GM21786 (cell line): Measurements from ENCODE around the gene NFIA.

Experiments
- ATAC-seq: cut with Tn5 transposase; IDR thresholded peaks from one replicate; pipeline ENCODE4 v1.9.1; 2021; ENCODE audit not compliant: unreplicated experiment

NFIA gene

DNA sequence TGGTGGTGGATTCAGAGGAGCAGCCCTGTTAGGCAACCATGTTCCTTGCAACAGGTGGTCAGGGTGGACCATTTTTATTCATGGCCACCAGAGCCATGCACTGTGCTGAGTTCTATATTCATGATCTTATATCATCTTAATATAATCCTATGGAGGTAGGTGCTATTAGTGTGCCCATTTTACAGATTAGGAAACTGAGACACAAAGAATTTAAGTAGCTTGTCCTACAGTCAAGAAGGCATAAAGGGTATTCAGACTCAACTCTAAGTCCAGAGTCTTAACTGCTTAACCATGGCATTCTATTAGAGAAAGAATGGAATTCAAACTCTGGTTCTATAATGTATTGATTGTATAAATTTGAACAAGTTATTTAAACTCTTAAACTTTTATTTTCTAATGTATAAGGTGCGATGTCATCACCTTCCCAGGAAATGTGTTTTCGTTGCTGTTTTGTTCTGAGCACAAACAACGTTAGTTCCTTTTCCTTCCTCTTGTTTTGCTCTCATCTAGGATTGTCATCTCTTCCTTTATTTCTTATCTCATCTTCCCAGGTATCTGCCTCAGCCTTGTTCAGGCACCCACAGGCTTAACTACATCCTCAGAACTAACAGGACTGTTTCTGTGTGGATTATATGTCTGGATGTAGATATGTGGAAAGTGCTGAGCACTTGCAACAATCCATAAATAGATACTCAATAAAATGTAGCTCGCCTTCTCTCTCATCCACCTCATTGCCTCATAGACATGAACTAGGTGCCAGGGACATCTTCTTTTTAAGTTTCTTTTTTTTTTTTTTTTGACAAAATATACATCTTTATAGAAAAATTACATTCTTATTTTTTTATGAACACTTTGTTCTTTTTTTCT, 207.1 kb downstream of the NFIA start:
- no peak for ATAC-seq

DNA sequence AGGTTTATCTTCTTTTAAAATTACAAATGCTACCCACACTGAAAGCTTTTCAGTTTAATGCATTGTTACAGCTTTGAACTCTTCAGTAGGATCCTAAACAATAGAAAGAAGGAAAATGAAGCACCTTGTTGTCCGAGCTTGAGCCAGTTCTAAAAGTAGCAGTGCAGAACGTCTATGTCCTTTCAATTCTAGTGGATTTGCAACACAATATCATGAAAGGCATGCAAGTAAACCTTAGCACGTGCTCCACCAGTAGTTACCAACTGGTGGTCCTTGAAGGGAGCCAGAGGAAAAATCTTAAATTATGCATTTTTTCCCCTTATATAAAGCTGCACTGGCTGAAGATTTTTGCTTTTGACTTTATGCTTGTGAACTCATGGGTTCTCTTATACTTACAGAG, 208.2 kb downstream of the NFIA start:
- no peak for ATAC-seq

DNA sequence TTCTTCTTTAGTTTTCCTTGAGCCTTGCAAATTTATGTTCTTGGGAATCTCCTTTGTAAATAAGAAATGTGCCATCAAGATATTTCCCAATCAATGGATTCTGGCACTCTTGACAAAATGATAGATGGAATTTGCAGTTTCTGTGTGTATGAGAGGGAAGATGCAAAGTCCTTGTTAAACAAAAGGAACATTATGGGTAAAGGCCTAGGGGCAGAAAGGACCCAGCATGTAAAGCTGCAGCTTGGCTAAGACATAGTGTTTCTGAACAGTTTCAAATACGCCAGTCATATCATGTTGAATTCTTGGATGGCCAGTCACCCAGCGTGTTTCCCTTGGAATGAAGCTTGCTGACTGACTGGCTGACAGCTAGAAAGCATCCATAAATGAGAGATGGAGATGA, 210.8 kb downstream of the NFIA start:
- no peak for ATAC-seq

DNA sequence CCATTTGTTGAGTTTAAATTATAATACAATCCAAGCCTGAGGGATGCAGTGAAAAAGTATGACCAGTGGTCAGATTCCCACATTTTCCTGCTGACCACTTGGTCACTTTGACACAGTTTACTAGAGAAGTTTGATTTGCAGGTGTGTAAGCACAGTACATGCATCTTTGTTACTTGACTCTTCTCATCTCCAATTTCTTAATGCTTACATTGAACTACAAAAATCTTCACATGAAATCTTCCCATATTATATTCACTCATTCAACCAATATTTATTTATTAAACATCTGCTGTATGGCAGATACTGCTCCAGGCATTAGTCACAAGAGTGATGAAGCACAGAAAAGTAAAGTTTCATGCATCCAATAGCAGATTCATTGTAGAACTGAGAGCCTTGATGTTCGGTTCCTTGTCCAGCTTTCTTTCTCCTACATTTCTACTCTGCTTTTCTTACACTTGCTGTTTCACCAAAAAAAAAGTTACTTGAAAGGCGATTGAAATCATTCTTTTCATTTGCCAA, 211.7 kb downstream of the NFIA start:
- no peak for ATAC-seq

DNA sequence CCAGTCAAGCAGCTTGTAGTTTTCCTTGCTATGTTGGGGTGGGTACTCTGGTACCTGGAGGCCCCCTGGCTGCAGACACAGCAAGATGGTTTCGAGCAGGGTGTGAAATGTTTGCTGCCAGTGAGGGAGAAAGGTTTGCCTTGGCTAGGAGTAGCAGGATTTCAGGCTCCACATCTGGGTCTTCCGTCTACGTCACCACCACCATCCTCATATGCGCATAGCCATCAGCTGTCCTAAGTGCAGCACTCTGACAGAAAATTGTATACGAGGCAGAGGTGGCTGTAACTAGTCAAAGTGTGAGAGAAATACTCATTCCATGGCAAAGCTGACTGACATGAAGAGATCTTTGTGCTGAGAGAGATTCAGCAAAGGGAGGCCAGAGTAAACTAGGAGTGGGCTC, 212.6 kb downstream of the NFIA start:
- ATAC-seq = no peak

DNA sequence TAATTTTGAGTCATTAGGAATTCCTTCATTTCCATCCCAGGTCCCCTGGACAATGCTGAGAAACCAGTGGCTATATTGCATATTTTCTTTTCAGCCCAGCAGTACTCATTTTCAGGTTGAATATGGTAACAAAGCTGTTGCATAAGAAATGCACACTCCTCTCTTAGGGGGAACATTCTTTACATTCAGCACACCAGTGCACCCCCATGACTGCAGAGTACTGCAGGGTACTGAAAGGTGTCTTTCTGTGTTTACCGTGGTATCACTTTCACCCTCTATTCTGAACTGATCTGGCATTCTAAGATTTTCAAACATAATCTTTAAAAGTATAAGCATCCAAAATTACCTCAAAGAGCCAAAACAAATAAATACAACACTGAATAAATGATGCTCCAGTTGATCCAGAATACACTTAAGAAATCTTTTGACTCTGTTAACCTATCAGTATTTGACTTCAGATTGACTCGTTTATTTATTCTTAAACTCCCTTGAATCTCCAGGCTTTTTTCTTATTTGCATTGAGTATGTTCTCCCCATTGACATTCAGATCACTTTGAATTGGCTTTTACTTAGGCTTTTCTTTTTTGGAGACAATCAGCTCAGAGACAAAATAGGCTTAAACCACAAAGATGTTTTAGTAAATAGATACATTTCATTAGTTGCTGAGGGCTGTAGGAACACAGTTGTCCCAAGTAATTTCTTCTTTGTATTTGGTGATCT, 213.6 kb downstream of the NFIA start:
- ATAC-seq = no peak

DNA sequence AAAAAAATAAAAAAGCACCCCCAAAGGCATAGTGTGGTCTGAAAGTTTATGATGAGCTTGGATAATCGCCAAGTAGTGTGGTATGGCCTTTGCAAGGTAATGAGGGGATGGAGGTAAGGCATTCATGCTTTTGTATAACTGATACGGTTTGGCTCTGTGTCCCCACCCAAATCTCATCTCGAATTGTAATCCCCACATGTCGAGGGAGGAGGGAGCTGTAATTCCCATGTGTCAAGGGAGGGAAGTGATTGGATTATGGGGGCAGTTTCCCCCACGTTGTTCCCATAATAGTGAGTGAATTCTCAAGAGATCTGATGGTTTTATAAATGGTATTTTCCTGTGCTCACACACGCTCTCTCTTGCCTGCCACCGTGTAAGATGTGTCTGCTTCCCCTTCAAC, 215.5 kb downstream of the NFIA start:
- no peak for ATAC-seq

DNA sequence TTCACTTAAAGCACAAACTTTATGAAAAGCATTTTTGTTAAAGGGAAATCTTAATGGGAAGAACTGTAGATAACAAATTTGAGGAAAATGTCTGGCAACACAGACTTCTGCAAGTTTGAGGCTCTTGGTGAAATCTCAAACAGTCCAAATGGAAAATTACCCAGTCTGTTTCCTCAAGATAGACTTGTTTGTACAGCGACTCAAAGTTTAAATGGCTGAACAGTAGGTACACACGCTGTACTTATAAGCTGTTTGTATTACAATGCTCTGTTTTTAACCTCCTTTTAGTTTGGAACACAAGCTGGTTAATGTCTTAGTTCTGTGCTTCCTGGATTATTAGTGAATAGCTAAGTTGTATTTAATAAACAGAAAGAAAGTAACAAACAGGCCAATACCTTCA, 217.1 kb downstream of the NFIA start:
- no peak for ATAC-seq

DNA sequence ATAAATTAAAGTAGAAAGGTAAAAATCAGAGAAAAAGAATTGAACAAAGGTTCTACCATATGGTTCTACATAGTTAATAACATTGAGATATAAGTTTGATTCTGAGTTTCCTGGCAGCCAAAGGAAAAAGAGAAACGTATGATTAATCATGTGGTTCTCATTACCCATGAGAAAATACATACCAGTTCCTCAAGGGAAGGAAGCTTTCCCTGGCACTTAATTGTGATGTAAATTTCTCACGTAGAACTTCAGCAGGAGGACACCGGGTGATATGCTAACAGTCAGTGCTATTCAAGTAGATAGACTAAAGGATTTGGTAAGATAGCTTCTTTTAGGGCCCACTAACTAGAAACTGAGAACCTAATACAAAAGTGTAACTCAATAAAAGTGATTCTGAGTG, 218.5 kb downstream of the NFIA start:
- ATAC-seq = no peak

DNA sequence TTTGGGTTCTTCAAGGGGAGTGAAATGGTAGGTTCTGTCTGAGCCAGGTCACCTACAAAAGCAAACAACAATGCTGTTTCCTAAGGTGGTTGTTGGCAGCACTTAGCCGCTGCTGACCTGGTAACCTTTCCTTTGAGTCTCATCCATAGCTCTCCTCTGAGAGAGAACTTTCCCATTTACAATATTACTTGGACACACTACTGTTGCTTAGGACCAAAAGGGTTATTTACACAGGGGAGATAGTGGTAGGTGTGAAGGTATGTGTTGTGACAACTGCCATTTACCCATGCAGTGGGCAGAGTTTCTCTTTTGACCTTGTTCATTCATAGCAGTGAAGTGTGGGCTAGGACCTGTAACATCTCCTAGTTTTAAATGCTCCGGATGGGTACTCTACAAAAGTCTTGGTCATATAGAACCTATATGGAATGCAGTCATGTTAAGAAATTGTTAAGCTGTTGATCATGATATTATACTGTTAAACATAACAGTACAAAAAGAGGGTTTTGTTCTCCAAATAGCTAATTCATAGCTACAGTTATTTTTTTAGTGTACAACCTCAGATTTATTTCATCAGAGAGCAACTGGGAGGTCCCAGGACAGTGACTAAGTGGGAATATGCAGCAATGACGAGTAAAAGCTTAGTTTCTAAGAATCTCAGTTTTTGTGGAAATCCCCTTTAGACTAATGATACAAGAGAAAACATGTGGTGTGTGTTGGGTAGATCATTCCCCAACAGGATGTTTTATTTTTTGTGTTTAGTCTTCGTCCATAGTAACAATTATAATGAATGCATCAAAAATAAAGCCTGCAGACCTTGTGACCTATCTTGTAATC, 219.7 kb downstream of the NFIA start:
- no peak for ATAC-seq

DNA sequence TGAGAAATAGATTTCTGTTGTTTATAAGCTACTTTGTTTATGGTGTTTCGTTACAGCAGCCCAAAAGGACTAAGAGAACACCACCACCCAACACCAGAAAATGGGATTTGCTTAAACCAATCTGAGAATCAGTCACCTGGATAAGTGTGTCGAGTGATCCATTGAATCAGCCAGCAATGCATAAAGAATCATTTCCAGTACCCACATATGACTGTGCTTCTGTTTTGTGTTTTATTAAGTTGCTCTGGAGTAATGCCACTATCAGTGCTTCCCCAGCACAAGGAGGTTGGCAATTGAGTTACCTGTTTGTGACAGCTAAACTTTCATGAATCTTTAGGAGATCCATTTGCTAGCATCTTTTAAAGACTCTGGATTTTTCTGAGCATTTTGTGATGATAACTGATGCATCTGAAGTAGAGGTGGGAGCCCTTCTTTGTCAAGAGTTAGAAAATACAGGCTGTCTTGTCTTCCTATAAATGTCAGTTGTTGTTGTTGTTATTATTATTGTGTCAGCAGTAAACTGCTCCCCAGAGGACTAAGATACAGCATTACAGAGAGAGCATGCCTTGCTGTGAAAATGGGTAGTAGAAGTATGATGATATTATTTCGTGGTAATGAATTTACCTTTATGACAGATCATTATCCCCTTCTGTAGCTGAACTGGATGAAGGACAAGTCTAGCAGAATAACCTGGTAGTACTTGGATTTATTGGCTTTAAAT, 225.2 kb downstream of the NFIA start:
- ATAC-seq = no peak

DNA sequence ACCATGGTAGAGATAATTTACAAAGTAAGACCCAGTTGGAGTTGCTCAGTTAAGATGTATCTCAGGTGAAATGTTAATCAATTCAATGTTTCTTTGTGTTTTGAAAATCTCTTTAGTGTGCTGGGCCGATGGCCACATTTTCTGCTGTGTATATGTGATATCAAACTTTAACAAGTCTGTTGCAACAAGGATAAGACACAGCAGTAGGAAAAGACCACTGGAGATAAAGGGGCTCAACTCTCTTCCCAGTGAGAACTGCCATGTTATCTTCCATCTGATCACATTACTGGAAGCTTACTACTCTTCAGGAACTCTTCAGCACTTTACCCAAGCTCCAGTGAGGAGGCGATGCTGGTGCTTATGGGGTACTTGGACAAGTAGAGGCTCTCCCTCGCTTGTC, 227.7 kb downstream of the NFIA start:
- no peak for ATAC-seq

DNA sequence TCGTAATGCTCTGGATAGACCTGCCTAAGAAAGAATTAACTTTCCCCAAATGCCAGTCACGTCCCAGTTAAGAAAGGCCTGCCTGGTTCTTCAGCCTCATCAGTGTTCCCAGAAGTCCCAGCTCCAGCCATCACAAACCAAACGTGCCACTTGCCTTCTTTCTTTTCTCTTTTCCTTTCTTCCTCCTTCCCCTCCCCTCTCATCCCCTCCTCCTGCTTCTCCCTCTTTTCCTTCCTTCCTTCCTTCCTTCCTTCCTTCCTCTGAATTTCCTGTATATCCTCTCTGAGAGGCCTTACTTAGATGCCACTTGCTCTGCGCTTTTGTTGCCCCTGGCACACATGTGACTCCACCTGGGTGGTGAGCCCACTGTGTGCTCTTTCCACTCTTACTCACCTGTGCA, 228.2 kb downstream of the NFIA start:
- no peak for ATAC-seq

DNA sequence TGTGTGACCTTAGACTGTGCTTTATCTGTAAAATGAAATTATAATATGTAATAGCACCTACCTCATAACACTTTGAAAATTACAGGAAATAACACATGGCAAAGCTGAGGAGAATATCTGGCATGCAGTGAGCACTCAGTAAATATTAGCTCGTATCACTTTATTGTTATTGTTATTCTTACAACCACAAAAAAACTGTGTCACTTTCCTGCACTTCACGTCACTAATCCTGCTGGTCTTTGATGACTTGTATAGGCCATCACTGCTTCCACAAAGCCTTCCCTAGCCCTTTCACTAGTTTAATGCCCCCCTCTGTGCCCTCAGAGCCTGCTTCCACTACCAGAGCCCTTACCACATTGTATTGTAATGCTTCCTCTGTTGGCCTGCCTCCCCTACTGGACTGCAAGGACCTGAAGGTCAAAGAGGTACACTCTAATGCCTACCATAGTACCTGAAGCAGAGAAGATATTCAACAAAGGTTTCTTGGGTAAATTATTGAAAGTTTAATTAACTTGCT, 231.6 kb downstream of the NFIA start:
- ATAC-seq = no peak

DNA sequence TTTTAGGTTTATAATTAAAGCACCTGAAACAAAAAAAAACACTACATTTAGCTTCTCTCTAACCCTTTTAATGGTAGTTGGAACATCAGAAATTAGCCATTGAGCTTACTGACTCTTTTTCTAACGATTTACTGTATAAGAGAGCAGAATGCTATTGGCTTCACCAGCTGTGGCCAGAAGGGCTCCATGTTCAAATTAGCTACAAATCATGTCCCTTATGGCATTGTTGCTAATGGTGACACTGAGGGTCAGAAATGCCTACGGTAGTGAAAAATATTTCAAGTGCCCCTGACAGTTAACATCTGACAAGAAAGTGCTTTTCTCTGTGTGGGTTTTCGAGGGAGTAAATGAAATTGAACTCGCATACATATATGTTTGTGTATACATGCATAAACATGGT, 232.7 kb downstream of the NFIA start:
- ATAC-seq = no peak

DNA sequence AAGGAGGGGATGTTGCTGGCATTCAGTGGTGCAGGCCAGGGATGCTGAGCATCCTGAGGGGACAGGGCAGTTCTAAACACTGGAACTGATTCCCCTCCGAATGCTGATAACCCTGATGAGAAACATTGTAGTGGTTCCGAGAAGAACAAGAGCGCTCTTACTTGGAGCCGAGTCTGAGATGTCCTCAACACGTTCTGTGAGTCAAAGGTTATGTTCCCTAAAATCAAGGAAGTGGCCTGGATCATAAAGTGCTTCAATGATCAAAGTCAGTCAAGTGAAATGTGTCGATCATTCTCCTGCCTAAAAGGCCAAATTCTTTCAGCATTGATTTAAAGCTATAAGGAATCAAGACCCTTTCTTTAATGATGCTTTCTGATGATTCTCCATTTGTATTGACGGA, 234.1 kb downstream of the NFIA start:
- ATAC-seq = no peak

DNA sequence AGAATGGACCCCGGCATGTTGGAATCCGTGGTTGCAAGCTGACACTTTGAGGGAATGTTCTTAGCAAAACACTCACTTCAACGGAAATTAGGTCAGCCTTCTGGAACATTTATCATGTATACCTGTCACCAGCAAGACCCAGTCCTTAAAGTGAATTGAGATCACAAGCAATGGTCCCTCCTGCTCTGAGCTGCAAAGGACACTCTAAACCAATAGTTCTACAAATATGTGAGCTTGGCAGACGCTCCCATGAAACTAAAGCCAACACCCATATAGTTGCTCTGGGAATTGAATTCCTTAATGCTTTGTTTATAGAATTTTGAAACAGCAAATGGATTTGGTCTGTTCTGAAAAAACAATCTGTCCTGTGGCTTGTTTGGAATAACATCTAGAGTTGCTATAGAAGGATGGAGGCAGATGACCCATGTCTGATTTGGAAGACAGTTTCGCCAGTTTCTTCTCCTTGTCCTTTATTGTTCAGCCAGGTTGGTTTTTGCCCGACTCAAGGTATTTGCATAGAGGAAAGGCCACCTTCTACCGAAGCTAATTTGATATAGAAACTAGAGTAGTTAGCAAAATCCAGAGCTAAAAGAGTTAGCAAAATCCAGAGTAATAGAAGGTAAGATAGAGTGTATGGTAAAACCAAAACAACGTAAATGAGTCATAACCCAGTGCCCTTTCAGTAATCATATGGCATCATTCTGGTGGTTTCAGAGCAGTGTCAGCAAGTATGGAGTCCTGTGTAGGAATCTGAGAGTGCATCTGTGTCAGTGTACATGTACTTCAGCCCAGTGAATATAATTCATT, 236.2 kb downstream of the NFIA start:
- peak; percentile 99 for ATAC-seq

DNA sequence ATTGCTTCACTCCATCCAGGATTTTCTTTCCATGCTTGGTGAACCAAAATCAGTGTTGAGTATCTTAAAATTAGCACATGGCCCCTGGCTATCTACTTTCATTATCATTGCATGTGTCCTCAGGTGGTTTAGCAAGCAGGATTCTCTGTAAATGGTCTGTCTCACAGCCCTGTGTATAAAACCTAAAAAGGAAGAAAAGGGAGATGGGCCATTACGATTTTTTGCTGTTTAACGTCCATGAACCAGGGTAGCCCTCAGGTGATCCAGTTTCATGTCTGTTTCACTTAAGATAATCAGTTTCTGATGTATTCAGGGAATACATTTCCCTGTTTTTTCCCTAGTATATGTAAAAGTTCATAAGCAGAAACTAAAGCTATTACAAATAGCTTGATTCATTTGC, 238.2 kb downstream of the NFIA start:
- ATAC-seq = no peak

DNA sequence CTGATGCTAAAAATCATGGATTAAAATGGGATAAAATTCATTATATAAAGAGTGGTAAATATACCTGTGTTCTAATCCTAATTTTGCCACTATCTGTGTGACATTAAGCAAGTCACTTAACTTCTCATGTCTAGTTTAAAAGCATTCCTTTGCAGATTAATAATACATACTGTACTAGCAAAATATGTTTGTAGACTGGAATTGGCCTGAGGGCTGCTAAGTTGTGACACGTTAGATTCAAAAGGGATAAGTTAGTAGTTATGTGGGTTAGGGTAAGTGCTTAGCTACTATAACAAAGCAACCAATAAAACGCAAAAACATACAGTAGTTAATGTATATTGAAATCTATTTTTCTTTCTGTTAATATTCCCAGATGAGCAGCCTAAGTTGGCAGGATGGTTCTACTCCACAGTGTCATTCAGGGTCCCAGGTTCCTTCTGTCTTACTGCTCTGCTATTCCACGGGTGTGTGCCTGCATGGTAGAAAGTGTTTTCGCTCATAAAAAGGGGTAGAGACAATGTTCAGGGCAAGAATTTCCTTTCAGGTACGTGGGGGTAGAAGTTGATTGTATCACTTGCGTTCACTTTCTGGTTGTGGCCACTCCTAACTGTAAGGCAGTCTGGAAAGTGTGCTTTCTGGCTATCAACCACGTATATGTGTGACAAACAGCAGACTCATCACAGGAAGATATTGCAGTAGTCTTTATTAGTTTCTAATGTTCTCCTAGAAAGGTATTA, 239.8 kb downstream of the NFIA start:
- no peak for ATAC-seq
